Peyer's patch (tissue), 4 donors: ENCODE measurements around the gene LEMD2. TPM values are rescaled to one million over a fixed set of nuclear protein-coding genes. Genes with fewer than 3 reads are reported as not detected.

Experiments used
- DNase-seq, 3 donors: peaks; one replicate each; pipeline ENCODE4 v3.0.0-alpha.2; 2017 to 2019
- H3K27ac ChIP-seq, 4 donors: fragments of 200-600 bp; sonication (generic); one replicate each; pipeline ENCODE4 v1.5.1; 2016 to 2019
- H3K27me3 ChIP-seq, 2 donors: fragments of 200-600 bp; sonication (generic); one replicate each; pipeline ENCODE4 v1.5.1; 2019
- H3K36me3 ChIP-seq, 3 donors: fragments of 200-600 bp; sonication (generic); one replicate each; pipeline ENCODE4 v1.5.1; 2016 to 2019
- H3K4me1 ChIP-seq, 4 donors: fragments of 200-600 bp; sonication (generic); one replicate each; pipeline ENCODE4 v1.5.1; 2016 to 2019
- H3K4me3 ChIP-seq, 4 donors: fragments of 200-600 bp; sonication (generic); 1 replicate in 3 of 4; 2 replicates in 1 of 4; pipeline ENCODE4 v1.5.1; 2016 to 2019; ENCODE audit warnings: mild to moderate bottlenecking in 1 of 4
- H3K9me3 ChIP-seq, 4 donors: fragments of 200-600 bp; sonication (generic); one replicate each; pipeline ENCODE4 v1.5.1; 2016 to 2019; ENCODE audit warnings: mild to moderate bottlenecking in 1 of 4
- CTCF ChIP-seq, 6 experiments: fragments of 450-650 bp in 4 of 6; fragments of 200-600 bp in 2 of 6; sonication (generic) in 1 of 6; IDR thresholded peaks; one replicate each; pipeline ENCODE4 v1.5.1; 2017 to 2019; ENCODE audit warnings: antibody characterized with exemption in 6 of 6, mild to moderate bottlenecking in 3 of 6, moderate library complexity in 1 of 6
- POLR2A ChIP-seq, 2 donors: fragments of 450-650 bp; IDR thresholded peaks; one replicate each; pipeline ENCODE4 v1.5.1; 2017; ENCODE audit warnings: antibody characterized with exemption in 2 of 2, mild to moderate bottlenecking in 2 of 2, moderate library complexity in 2 of 2
- total RNA-seq, 4 donors: library from RNA; depleted of rRNA; stranded (reverse); fragments of >200 nt; gene quantifications; one replicate each; pipeline ENCODE4 v1.1.0, GENCODE V29; 2016

The LEMD2 gene
- total RNA-seq, 4 donors from 2014 or later = 53.8 to 85.3 (median 75.8) TPM

DNA sequence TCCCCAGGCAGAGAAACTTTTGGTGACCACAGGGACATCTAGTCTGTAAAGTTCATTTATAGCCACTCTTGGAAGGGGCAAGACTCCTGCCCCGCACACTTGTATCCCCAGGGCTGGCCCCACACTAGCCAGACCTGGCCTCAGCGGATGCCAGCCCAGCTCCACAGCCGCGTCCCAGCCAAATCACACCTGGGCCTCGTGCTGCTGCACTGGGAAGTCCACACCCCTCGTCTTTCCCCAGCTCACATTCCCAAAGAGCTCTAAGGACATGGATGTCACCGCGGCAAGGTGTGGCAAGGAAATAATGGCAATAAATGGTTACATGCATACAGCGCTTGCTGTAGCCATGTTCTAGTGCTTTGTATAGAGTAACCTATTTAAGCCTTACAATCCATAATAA is 50.8 kb downstream of the LEMD2 start:
- Histone ChIP-seq H3K9me3 (no peaks in the 10 kb centered on the region), H3K27me3 (no peaks in the 10 kb centered on the region), H3K4me1 (no peaks in the 10 kb centered on the region), H3K36me3 (no peaks in the 10 kb centered on the region), H3K27ac (no peak overlapping the region), H3K4me3 (no peak overlapping the region)
- no peak for TF ChIP-seq CTCF (IDR thresholded peaks at IDR 0.05)
- TF ChIP-seq POLR2A (IDR thresholded peaks at IDR 0.05) = no peak
- DNase-seq = no peak

- H3K4me1 ChIP-seq = no peaks in the 10 kb centered on the region
- TF ChIP-seq POLR2A (IDR thresholded peaks at IDR 0.05) (no peak), CTCF (IDR thresholded peaks at IDR 0.05) (no peak)
- no peaks in the 10 kb centered on the region for H3K9me3 ChIP-seq
- no peaks in the 10 kb centered on the region for H3K36me3 ChIP-seq
- no peak overlapping the region for H3K4me3 ChIP-seq
- no peak for DNase-seq
- H3K27me3 ChIP-seq = no peaks in the 10 kb centered on the region
- no peak overlapping the region for H3K27ac ChIP-seq
Observed at GRCh38 chr6:33737267-33738026, 51.5 kb downstream of the LEMD2 start.

DNA sequence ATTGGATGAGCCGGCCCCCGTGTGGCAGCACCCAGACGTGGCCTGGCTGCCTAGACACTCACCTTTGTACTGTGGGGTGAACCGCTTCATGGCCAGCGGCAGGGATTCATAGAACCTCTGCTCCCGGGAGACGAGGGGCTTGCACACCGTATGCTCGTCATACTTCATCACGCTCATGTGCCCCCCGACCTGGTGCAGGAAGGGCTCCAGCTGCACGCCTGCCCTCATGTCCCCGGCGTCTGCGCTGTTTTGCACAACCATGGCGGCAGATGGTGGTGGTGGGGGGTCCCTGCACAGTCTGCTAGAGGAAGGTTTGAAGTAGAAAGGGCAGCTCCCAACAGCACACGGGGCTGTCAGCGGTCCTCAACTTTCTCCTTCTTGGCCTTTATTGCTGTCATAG is 53.7 kb downstream of the LEMD2 start:
- H3K27ac ChIP-seq = no peak overlapping the region
- H3K9me3 ChIP-seq = no peaks in the 10 kb centered on the region
- no peaks in the 10 kb centered on the region for H3K36me3 ChIP-seq
- TF ChIP-seq CTCF (IDR thresholded peaks at IDR 0.05) (no peak), POLR2A (IDR thresholded peaks at IDR 0.05) (no peak)
- DNase-seq = no peak
- H3K4me3 ChIP-seq = no peak overlapping the region
- no peaks in the 10 kb centered on the region for H3K27me3 ChIP-seq
- no peaks in the 10 kb centered on the region for H3K4me1 ChIP-seq

GRCh38 chr6:33733709-33734007 is 55.3 kb downstream of the LEMD2 start:
- no peak overlapping the region for H3K4me3 ChIP-seq

GRCh38 chr6:33732817-33733708 is 55.9 kb downstream of the LEMD2 start:
- Histone ChIP-seq H3K36me3 (no peaks in the 10 kb centered on the region), H3K4me1 (no peaks in the 10 kb centered on the region), H3K9me3 (no peaks in the 10 kb centered on the region), H3K27me3 (no peaks in the 10 kb centered on the region), H3K4me3 (no peak overlapping the region), H3K27ac (no peak overlapping the region)
- DNase-seq = no peak
- TF ChIP-seq CTCF (IDR thresholded peaks at IDR 0.05) (no peak), POLR2A (IDR thresholded peaks at IDR 0.05) (no peak)

More at GRCh38 chr6:33733709-33734007, 55.3 kb downstream of the LEMD2 start:
- TF ChIP-seq POLR2A (IDR thresholded peaks at IDR 0.05) (no peak), CTCF (IDR thresholded peaks at IDR 0.05) (no peak)
- DNase-seq = no peak
- no peaks in the 10 kb centered on the region for H3K27me3 ChIP-seq
- no peaks in the 10 kb centered on the region for H3K9me3 ChIP-seq
- no peaks in the 10 kb centered on the region for H3K36me3 ChIP-seq
- no peaks in the 10 kb centered on the region for H3K4me1 ChIP-seq
- H3K27ac ChIP-seq = no peak overlapping the region
